ENCODE measurements around the gene AGPAT3. TPM values are rescaled to one million over a fixed set of nuclear protein-coding genes. Genes with fewer than 3 reads are reported as not detected.

Gene AGPAT3
- total RNA-seq, 1 donor from 2014 or later, result 7.8 TPM

DNA sequence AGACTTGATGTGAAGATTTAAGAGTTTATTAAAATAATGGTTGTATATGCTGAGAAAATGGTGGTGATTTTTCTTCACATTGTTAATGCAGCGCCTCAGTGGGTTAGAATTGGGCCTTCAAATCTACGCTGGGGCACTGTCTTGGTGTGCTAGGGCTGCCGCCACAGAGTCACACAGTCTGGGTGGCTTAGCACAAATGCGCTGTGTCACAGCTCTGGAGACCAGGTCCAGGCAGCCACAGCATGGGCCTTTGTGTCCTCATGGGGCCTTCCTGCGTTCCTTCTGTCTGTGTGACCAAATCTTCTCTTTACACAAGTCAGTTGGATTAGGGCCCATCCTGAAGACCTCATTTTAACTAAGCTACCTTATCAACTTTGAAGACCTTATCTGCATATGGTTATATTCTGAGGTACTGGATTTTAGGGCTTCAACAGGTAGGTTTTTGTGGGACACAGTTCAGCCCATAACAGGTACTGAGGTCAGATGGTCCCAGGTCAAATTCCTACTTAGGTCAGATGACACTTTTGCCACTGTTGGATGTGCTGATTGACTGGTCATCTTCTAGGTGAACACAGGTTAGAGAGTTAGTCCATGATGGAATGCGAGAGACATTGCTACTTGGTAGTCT is 164.6 kb downstream of the AGPAT3 start:
- no peak overlapping the region for H3K9ac ChIP-seq
- no peak overlapping the region for H2AFZ ChIP-seq (replicated peaks)
- peaks cover 45% of the 10 kb centered on the region for H4K20me1 ChIP-seq (ENCODE audit: low read depth)
- no peak overlapping the region for H3K4me2 ChIP-seq
- no peak overlapping the region for H3K4me3 ChIP-seq
- no peaks in the 10 kb centered on the region for H3K27me3 ChIP-seq
- H3K36me3 Mint-ChIP-seq, result peaks cover 13% of the 10 kb centered on the region
- no peak overlapping the region for H3K4me3 Mint-ChIP-seq
- H3K27ac ChIP-seq, result no peak overlapping the region
- peaks cover 7% of the 10 kb centered on the region for H3F3A ChIP-seq (ENCODE audit: low read depth)
- peaks cover 19% of the 10 kb centered on the region for H3K4me1 ChIP-seq
- H3K4me1 Mint-ChIP-seq, result peaks cover 24% of the 10 kb centered on the region
- no peaks in the 10 kb centered on the region for H3K36me3 ChIP-seq
- peaks cover 7% of the 10 kb centered on the region for H3K27me3 Mint-ChIP-seq (ENCODE audit: insufficient read depth, low read depth)
- no peak for DNase-seq (ENCODE audit: low spot score)
- TF ChIP-seq EZH2 (IDR thresholded peaks at IDR 0.05) (no peak), EZH2phosphoT487 (IDR thresholded peaks at IDR 0.05) (no peak)
- TF ChIP-seq, protein P1, sequence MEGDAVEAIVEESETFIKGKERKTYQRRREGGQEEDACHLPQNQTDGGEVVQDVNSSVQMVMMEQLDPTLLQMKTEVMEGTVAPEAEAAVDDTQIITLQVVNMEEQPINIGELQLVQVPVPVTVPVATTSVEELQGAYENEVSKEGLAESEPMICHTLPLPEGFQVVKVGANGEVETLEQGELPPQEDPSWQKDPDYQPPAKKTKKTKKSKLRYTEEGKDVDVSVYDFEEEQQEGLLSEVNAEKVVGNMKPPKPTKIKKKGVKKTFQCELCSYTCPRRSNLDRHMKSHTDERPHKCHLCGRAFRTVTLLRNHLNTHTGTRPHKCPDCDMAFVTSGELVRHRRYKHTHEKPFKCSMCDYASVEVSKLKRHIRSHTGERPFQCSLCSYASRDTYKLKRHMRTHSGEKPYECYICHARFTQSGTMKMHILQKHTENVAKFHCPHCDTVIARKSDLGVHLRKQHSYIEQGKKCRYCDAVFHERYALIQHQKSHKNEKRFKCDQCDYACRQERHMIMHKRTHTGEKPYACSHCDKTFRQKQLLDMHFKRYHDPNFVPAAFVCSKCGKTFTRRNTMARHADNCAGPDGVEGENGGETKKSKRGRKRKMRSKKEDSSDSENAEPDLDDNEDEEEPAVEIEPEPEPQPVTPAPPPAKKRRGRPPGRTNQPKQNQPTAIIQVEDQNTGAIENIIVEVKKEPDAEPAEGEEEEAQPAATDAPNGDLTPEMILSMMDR (IDR thresholded peaks at IDR 0.05), result no peak
- no peaks in the 10 kb centered on the region for H3K9me3 ChIP-seq (ENCODE audit: low read depth)
- no peak overlapping the region for H3K27ac Mint-ChIP-seq
- peaks cover 77% of the 10 kb centered on the region for H3K79me2 ChIP-seq (ENCODE audit: low read depth)
- peaks cover 6% of the 10 kb centered on the region for H3K9me3 Mint-ChIP-seq

DNA sequence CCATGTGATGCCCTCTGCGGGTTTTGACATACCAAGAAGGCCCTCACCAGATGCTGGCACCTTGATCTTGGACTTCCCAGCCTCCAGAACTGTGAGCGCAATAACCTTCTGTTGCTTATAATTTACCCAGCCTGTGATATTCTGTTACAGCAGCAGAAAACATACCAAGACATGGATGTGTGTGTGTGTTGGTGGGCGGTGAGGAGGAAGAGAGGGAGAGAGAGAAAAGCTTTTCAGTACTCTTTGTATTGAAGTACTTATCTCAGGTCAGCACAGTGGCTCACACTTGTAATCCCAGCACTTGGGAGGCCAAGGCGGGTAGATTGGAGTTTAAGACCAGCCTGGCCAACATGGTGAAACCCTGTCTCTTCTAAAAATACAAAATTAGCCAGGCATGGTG is 170.2 kb downstream of the AGPAT3 start:
- H3K79me2 ChIP-seq (ENCODE audit: low read depth), result peaks cover 20% of the 10 kb centered on the region
- no peaks in the 10 kb centered on the region for H3K36me3 ChIP-seq
- no peak overlapping the region for H3K4me2 ChIP-seq
- no peak overlapping the region for H3K4me3 Mint-ChIP-seq
- H3K9me3 Mint-ChIP-seq, result no peaks in the 10 kb centered on the region
- H4K20me1 ChIP-seq (ENCODE audit: low read depth), result peaks cover 18% of the 10 kb centered on the region
- H3K27me3 Mint-ChIP-seq (ENCODE audit: insufficient read depth, low read depth), result peaks cover 2% of the 10 kb centered on the region
- no peaks in the 10 kb centered on the region for H3K4me1 ChIP-seq
- H3K27me3 ChIP-seq, result no peaks in the 10 kb centered on the region
- H3K27ac Mint-ChIP-seq, result no peak overlapping the region
- H3F3A ChIP-seq (ENCODE audit: low read depth), result no peaks in the 10 kb centered on the region
- H3K4me3 ChIP-seq, result no peak overlapping the region
- DNase-seq (ENCODE audit: low spot score), result no peak
- H3K27ac ChIP-seq, result no peak overlapping the region
- no peak overlapping the region for H2AFZ ChIP-seq (replicated peaks)
- no peaks in the 10 kb centered on the region for H3K4me1 Mint-ChIP-seq
- no peak for TF ChIP-seq EZH2 (IDR thresholded peaks at IDR 0.05)
- no peak for TF ChIP-seq EZH2phosphoT487 (IDR thresholded peaks at IDR 0.05)
- TF ChIP-seq, protein P1 (IDR thresholded peaks at IDR 0.05), result no peak
- H3K9me3 ChIP-seq (ENCODE audit: low read depth), result no peaks in the 10 kb centered on the region
- H3K9ac ChIP-seq, result no peak overlapping the region
- peaks cover 15% of the 10 kb centered on the region for H3K36me3 Mint-ChIP-seq

Small RNAs within 50 kb of the gene (small RNA-seq; reads per million reads assigned to genes)
- not detected for gene RNU6-1150P
- not detected for gene RNU6-859P

Other genes with a start within 250 kb of the AGPAT3 start
- gene HSF2BP, start 205.7 kb upstream of the AGPAT3 start, total RNA-seq (ENCODE audit: low replicate concordance), result 0.71 and 1.1 TPM in 2 replicates
- gene RRP1B, start 205.7 kb upstream of the AGPAT3 start, total RNA-seq (ENCODE audit: low replicate concordance), result 45.0 TPM in 2 replicates
- gene PDXK, start 146.1 kb upstream of the AGPAT3 start, total RNA-seq (ENCODE audit: low replicate concordance), result 43.3 and 54.0 TPM in 2 replicates
- 7.1 and 8.5 TPM in 2 replicates for gene CSTB, start 88.9 kb upstream of the AGPAT3 start, total RNA-seq (ENCODE audit: low replicate concordance)
- gene RRP1, start 75.6 kb upstream of the AGPAT3 start, total RNA-seq (ENCODE audit: low replicate concordance), result 18.4 and 32.5 TPM in 2 replicates
- 19.8 and 23.2 TPM in 2 replicates for gene TRAPPC10, start 147.1 kb downstream of the AGPAT3 start, total RNA-seq (ENCODE audit: low replicate concordance)
- 6.9 and 9.8 TPM in 2 replicates for gene PWP2, start 242.2 kb downstream of the AGPAT3 start, total RNA-seq (ENCODE audit: low replicate concordance)